Measurements from ENCODE around the gene GMIP. TPM values are rescaled to one million over a fixed set of nuclear protein-coding genes. Genes with fewer than 3 reads are reported as not detected.

Gene GMIP
- total RNA-seq, 3 donors from 2014 or later (not counting 1 experiment from before 2014, with no cell fraction given) = 134 to 188 (median 150) TPM

DNA sequence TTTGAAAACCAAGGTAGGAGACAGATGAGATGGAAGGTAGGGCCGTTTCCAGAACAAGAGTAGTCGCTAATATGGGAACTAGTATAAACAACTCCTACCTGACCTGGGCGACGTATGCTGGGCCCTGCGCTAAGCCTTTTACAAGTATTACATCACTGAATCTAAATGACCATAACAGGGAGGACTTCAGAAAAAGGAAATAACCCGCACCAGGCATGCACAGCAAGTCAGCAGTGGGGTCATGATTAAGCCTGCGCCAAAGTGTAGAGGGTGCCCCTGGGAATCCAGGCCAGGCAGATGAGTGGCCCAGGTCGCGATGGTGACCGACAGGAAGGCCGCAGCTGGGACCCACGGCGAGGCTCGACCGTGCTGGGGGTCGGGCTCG is 19.4 kb upstream of the GMIP start:
- Histone ChIP-seq H3K27ac (ENCODE audit: low read length) (peak overlapping the region; percentile 100), H3K36me3 (ENCODE audit: control insufficient read depth, insufficient read depth, low read length) (peaks cover 18% of the 10 kb centered on the region), H3K9me3 (ENCODE audit: control insufficient read depth, insufficient read depth, low read length) (peaks cover 12% of the 10 kb centered on the region), H3K4me3 (ENCODE audit: low read length) (peak overlapping the region; percentile 60), H3K27me3 (ENCODE audit: control insufficient read depth, insufficient read depth, low read length) (no peaks in the 10 kb centered on the region), H3K4me1 (ENCODE audit: control insufficient read depth, insufficient read depth, low read length) (peaks cover 53% of the 10 kb centered on the region)
- ATAC-seq (no peak), DNase-seq (no peak)
- WGBS (ENCODE audit: insufficient coverage) = 16% methylated on average over 17 of the region's 17 CpGs
- Mint-ChIP-seq H3K4me3 (peak overlapping the region; percentile 94), H3K4me1 (peaks cover 28 to 30% of the 10 kb centered on the region in 2 donors), H3K9me3 (no peaks in the 10 kb centered on the region), H3K27me3 (ENCODE audit: low read depth in 2 of 2) (no peaks in the 10 kb centered on the region), H3K36me3 (no peaks in the 10 kb centered on the region), H3K27ac (peak overlapping the region; percentile 95 to 98)
- TF ChIP-seq, protein P1, sequence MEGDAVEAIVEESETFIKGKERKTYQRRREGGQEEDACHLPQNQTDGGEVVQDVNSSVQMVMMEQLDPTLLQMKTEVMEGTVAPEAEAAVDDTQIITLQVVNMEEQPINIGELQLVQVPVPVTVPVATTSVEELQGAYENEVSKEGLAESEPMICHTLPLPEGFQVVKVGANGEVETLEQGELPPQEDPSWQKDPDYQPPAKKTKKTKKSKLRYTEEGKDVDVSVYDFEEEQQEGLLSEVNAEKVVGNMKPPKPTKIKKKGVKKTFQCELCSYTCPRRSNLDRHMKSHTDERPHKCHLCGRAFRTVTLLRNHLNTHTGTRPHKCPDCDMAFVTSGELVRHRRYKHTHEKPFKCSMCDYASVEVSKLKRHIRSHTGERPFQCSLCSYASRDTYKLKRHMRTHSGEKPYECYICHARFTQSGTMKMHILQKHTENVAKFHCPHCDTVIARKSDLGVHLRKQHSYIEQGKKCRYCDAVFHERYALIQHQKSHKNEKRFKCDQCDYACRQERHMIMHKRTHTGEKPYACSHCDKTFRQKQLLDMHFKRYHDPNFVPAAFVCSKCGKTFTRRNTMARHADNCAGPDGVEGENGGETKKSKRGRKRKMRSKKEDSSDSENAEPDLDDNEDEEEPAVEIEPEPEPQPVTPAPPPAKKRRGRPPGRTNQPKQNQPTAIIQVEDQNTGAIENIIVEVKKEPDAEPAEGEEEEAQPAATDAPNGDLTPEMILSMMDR (IDR thresholded peaks at IDR 0.05) = no peak
- intact Hi-C loops (cut with micrococcal nuclease) = no loop called here

DNA sequence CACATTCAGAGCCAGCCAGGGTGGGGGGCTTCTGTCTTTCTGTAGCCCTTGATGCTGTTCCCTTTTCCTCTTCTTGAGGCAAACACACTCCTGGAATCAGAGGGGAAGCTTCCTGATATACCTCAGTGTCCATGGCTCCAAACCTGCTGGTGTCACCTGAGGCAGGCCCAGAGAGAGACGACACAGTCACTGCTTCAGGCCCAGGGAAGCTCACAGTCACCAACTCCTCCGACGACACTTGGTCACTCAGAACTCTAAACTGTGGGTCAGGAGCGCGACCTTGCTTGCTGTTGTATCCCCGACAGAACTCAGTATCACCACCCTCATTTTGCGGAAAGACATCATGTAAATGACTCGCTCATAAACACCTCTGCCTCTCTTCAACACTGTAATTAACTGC is 18.9 kb upstream of the GMIP start:
- Mint-ChIP-seq H3K9me3 (no peaks in the 10 kb centered on the region), H3K4me3 (peak overlapping the region; percentile 94), H3K4me1 (peaks cover 28 to 30% of the 10 kb centered on the region in 2 donors), H3K27ac (peak overlapping the region; percentile 95 to 98), H3K27me3 (ENCODE audit: low read depth in 2 of 2) (no peaks in the 10 kb centered on the region), H3K36me3 (no peaks in the 10 kb centered on the region)
- Histone ChIP-seq H3K27ac (ENCODE audit: low read length) (peak overlapping the region; percentile 100), H3K36me3 (ENCODE audit: control insufficient read depth, insufficient read depth, low read length) (peaks cover 23% of the 10 kb centered on the region), H3K4me1 (ENCODE audit: control insufficient read depth, insufficient read depth, low read length) (peaks cover 48% of the 10 kb centered on the region), H3K27me3 (ENCODE audit: control insufficient read depth, insufficient read depth, low read length) (no peaks in the 10 kb centered on the region), H3K4me3 (ENCODE audit: low read length) (peak overlapping the region; percentile 60), H3K9me3 (ENCODE audit: control insufficient read depth, insufficient read depth, low read length) (peaks cover 8% of the 10 kb centered on the region)
- intact Hi-C loops (cut with micrococcal nuclease) = no loop called here
- 84% methylated on average over 8 of the region's 8 CpGs for WGBS (ENCODE audit: insufficient coverage)
- DNase-seq = no peak
- no peak for ATAC-seq
- TF ChIP-seq, protein P1 (IDR thresholded peaks at IDR 0.05) = no peak

DNA sequence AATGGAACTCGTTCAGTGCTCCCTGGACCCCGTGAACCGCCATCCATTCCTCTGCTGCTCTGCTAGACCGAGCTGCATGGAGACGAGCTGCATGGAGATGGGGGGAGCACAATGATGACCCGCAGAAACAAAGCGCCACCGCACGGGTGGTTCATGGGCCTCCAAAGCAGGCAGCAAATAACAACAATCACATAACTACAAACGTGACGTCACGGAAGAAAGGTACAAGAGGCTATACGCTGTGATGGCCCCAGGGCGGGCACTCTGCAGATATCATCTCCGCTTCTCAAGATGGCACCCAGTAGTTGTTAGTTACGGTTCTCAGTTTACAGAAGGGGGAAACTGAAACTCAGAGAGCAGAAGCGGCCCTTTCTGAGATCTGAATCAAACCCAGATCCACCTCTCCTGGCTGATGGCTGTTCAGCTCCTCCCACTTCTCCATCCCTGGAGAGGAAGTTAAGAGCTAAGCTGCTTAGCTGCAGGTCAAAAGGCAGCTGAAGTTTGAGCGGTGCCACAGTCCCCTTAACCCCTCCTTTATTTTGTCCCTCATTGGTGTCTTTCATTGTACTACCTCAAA is 18.3 kb upstream of the GMIP start:
- intact Hi-C loops (cut with micrococcal nuclease) = no loop called here
- H3K36me3 ChIP-seq (ENCODE audit: control insufficient read depth, insufficient read depth, low read length) = peaks cover 29% of the 10 kb centered on the region
- WGBS (ENCODE audit: insufficient coverage) = 80% methylated on average over 17 of the region's 18 CpGs

More for the DNA sequence above, 18.3 kb upstream of the GMIP start:
- DNase-seq (peak in 1 of 2 donors; percentile 71), ATAC-seq (no peak)
- Mint-ChIP-seq H3K4me1 (peaks cover 28 to 30% of the 10 kb centered on the region in 2 donors), H3K4me3 (peak overlapping the region; percentile 94), H3K9me3 (no peaks in the 10 kb centered on the region), H3K27ac (peak overlapping the region; percentile 95 to 98), H3K27me3 (ENCODE audit: low read depth in 2 of 2) (no peaks in the 10 kb centered on the region), H3K36me3 (no peaks in the 10 kb centered on the region)
- Histone ChIP-seq H3K27me3 (ENCODE audit: control insufficient read depth, insufficient read depth, low read length) (no peaks in the 10 kb centered on the region), H3K27ac (ENCODE audit: low read length) (peak overlapping the region; percentile 100), H3K9me3 (ENCODE audit: control insufficient read depth, insufficient read depth, low read length) (peaks cover 3% of the 10 kb centered on the region), H3K4me3 (ENCODE audit: low read length) (no peak overlapping the region), H3K4me1 (ENCODE audit: control insufficient read depth, insufficient read depth, low read length) (peaks cover 42% of the 10 kb centered on the region)
- TF ChIP-seq, protein P1 (IDR thresholded peaks at IDR 0.05) = no peak

Data from natural killer cell (primary cell).